H1 (cell line): Measurements from ENCODE around the gene KRT10. TPM values are rescaled to one million over a fixed set of nuclear protein-coding genes. Genes with fewer than 3 reads are reported as not detected.

Source experiments
- CTCF ChIA-PET: fragments of 300-600 bp; sonication (Branson Sonifier 250); formaldehyde crosslinking; loops from one replicate; lab custom pipeline; 2021; ENCODE audit not compliant: partially characterized antibody; lab: Charles Lee
- POLR2A ChIA-PET: fragments of 300-600 bp; sonication (Branson Sonifier 250); formaldehyde crosslinking; loops from one replicate; lab custom pipeline; 2021; ENCODE audit warnings: inconsistent platforms; ENCODE audit not compliant: partially characterized antibody; lab: Charles Lee
- DNase-seq, 2 experiments: peaks; one replicate each; pipeline versions ENCODE4 v3.0.0 to v3.0.0-alpha.2; 2010 to 2022; ENCODE audit warnings: low spot score in 2 of 2, low read depth in 1 of 2, mixed read lengths in 1 of 2
- FAIRE-seq: peaks from 2 replicates; lab custom pipeline; 2011; peaks lifted over from hg19 to GRCh38; lab: Jason Lieb, UNC
- H2AFZ ChIP-seq: 2 replicates; pipeline ENCODE4 v1.8.1; 2012; ENCODE audit warnings: low read length, inconsistent platforms
- H2AK5ac ChIP-seq: 2 replicates; pipeline ENCODE4 v1.6.1; 2013; ENCODE audit warnings: low read depth, low read length
- H2BK120ac ChIP-seq: replicated peaks from 2 replicates; pipeline ENCODE3; 2013; ENCODE audit warnings: low read depth, low read length, inconsistent platforms
- H2BK12ac ChIP-seq: 2 replicates; pipeline ENCODE4 v1.6.1; 2013; ENCODE audit warnings: low read depth, low read length
- H2BK15ac ChIP-seq: 2 replicates; pipeline ENCODE4 v1.6.1; 2013; ENCODE audit warnings: low read length
- H2BK20ac ChIP-seq: 2 replicates; pipeline ENCODE4 v1.6.1; 2013; ENCODE audit warnings: low read length
- H2BK5ac ChIP-seq: 2 replicates; pipeline ENCODE4 v1.6.1; 2013; ENCODE audit warnings: low read depth, low read length
- H3K14ac ChIP-seq: 2 replicates; pipeline ENCODE4 v1.6.1; 2013; ENCODE audit warnings: inconsistent platforms; ENCODE audit not compliant: insufficient read length
- H3K18ac ChIP-seq: 2 replicates; pipeline ENCODE4 v1.6.1; 2013; ENCODE audit warnings: low read length; ENCODE audit errors: extremely low read depth
- H3K23ac ChIP-seq: 2 replicates; pipeline ENCODE4 v1.6.1; 2013; ENCODE audit warnings: inconsistent platforms; ENCODE audit not compliant: insufficient read length
- H3K23me2 ChIP-seq: 2 replicates; pipeline ENCODE4 v1.6.1; 2013; ENCODE audit warnings: low read depth, low read length
- H3K27ac ChIP-seq: 2 replicates; pipeline ENCODE4 v1.6.1; 2011; ENCODE audit warnings: low read depth, low read length, inconsistent platforms
- H3K27me3 ChIP-seq, 4 experiments: replicated peaks in 1 of 4; 1 replicate in 1 of 4; 2 replicates in 3 of 4; pipeline versions ENCODE4 v1.6.1 to v1.8.1; 2011 to 2013; ENCODE audit warnings: low read length in 3 of 4, mild to moderate bottlenecking in 3 of 4, inconsistent platforms in 2 of 4, mixed read lengths in 2 of 4, moderate library complexity in 1 of 4; ENCODE audit not compliant: control insufficient read depth in 3 of 4, insufficient read depth in 3 of 4; ENCODE audit errors: extremely low read depth in 1 of 4
- H3K36me3 ChIP-seq, 4 experiments: 2 replicates each; pipeline versions ENCODE4 v1.6.1 to v1.8.1; 2011 to 2013; ENCODE audit warnings: mild to moderate bottlenecking in 4 of 4, low read length in 3 of 4, moderate library complexity in 2 of 4, control low read depth in 1 of 4, inconsistent platforms in 1 of 4; ENCODE audit not compliant: insufficient read depth in 4 of 4, control insufficient read depth in 2 of 4
- H3K4ac ChIP-seq: replicated peaks from 2 replicates; pipeline ENCODE3; 2013; ENCODE audit warnings: low read length, low read depth, mixed read lengths, inconsistent platforms; ENCODE audit not compliant: insufficient read length
- H3K4me1 ChIP-seq, 4 experiments: replicated peaks in 1 of 4; 1 replicate in 1 of 4; 2 replicates in 3 of 4; pipeline versions ENCODE4 v1.6.1 to v1.8.1; 2011 to 2013; ENCODE audit warnings: low read length in 3 of 4, inconsistent platforms in 2 of 4, mixed read lengths in 1 of 4; ENCODE audit not compliant: insufficient read depth in 4 of 4, control insufficient read depth in 3 of 4
- H3K4me2 ChIP-seq, 2 experiments: 2 replicates each; pipeline versions ENCODE4 v1.6.1 to v1.8.1; 2011 to 2013; ENCODE audit warnings: low read depth in 2 of 2, low read length in 2 of 2, control low read depth in 1 of 2, inconsistent platforms in 1 of 2, mild to moderate bottlenecking in 1 of 2; ENCODE audit not compliant: insufficient read depth in 1 of 2
- H3K4me3 ChIP-seq, 4 experiments: fragments of 200-600, 300-600 bp in 1 of 4; sonication (generic), shearing (Covaris generic), sonication (Bioruptor Twin) in 1 of 4; 2 replicates each; pipeline versions ENCODE4 v1.5.1 to v1.8.1; 2011 to 2016; ENCODE audit warnings: low read length in 4 of 4, low read depth in 3 of 4, control low read depth in 2 of 4, inconsistent platforms in 2 of 4, mild to moderate bottlenecking in 2 of 4, mixed read lengths in 1 of 4, moderate library complexity in 1 of 4; ENCODE audit not compliant: insufficient read depth in 2 of 4; ENCODE audit errors: extremely low read depth in 1 of 4
- H3K56ac ChIP-seq: replicated peaks from 2 replicates; pipeline ENCODE3; 2013; ENCODE audit warnings: low read depth, mild to moderate bottlenecking, mixed read lengths, low read length, inconsistent platforms; ENCODE audit not compliant: insufficient read length
- H3K79me1 ChIP-seq: 2 replicates; pipeline ENCODE4 v1.6.1; 2013; ENCODE audit warnings: low read depth, low read length, control low read depth
- H3K79me2 ChIP-seq, 2 experiments: 2 replicates each; pipeline versions ENCODE4 v1.6.1 to v1.8.1; 2012 to 2013; ENCODE audit warnings: low read length in 2 of 2, mild to moderate bottlenecking in 2 of 2, inconsistent platforms in 1 of 2; ENCODE audit not compliant: insufficient read depth in 2 of 2, control insufficient read depth in 1 of 2
- H3K9ac ChIP-seq, 4 experiments: replicated peaks in 1 of 4; 1 replicate in 1 of 4; 2 replicates in 3 of 4; pipeline versions ENCODE4 v1.6.1 to v1.8.1; 2011 to 2013; ENCODE audit warnings: low read depth in 3 of 4, low read length in 3 of 4, control low read depth in 2 of 4, mild to moderate bottlenecking in 2 of 4, moderate library complexity in 2 of 4, inconsistent platforms in 1 of 4; ENCODE audit errors: extremely low read depth in 1 of 4
- H3K9me3 ChIP-seq, 2 experiments: 2 replicates each; pipeline versions ENCODE4 v1.6.1 to v1.8.1; 2012 to 2013; ENCODE audit warnings: mild to moderate bottlenecking in 2 of 2, moderate library complexity in 2 of 2, control low read depth in 1 of 2, inconsistent platforms in 1 of 2, low read depth in 1 of 2, low read length in 1 of 2, mixed read lengths in 1 of 2; ENCODE audit not compliant: insufficient read depth in 2 of 2
- H4K20me1 ChIP-seq, 2 experiments: replicated peaks in 1 of 2; 2 replicates each; pipeline versions ENCODE3 to v1.8.1; 2011 to 2013; ENCODE audit warnings: inconsistent platforms in 2 of 2, low read length in 2 of 2, mild to moderate bottlenecking in 1 of 2; ENCODE audit not compliant: insufficient read depth in 2 of 2, control insufficient read depth in 1 of 2
- H4K5ac ChIP-seq: 2 replicates; pipeline ENCODE4 v1.6.1; 2013; ENCODE audit warnings: low read length, low read depth, mixed read lengths, inconsistent platforms; ENCODE audit not compliant: insufficient read length
- H4K8ac ChIP-seq: 2 replicates; pipeline ENCODE4 v1.8.0; 2013; ENCODE audit warnings: mild to moderate bottlenecking, moderate library complexity, low read length, inconsistent platforms; ENCODE audit not compliant: insufficient read depth; ENCODE audit errors: extremely low read depth
- H4K91ac ChIP-seq: replicated peaks from 2 replicates; pipeline ENCODE3; 2013; ENCODE audit warnings: low read length, mixed read lengths, inconsistent platforms; ENCODE audit not compliant: insufficient read length
- BACH1 ChIP-seq: IDR thresholded peaks from 2 replicates; pipeline ENCODE4 v1.6.1; 2012; ENCODE audit warnings: low read length, improper control_type of control experiment
- E2F6 ChIP-seq: IDR thresholded peaks from 2 replicates; pipeline ENCODE4 v1.6.1; 2012; ENCODE audit warnings: inconsistent platforms
- JUN ChIP-seq: IDR thresholded peaks from 2 replicates; pipeline ENCODE4 v1.6.1; 2011; ENCODE audit warnings: low read depth, mild to moderate bottlenecking, improper control_type of control experiment, low read length
- WGBS, 2 experiments: shearing (Covaris generic) in 1 of 2; methylation state at CpG; one replicate each; pipeline versions ENCODE4 v1.1.6 to v1.1.7; 2013 to 2015; ENCODE audit warnings: low lambda C conversion rate in 2 of 2, mixed read lengths in 2 of 2, inconsistent platforms in 1 of 2, low coverage in 1 of 2, missing lambda C conversion rate in 1 of 2; ENCODE audit not compliant: insufficient replicate concordance in 2 of 2, insufficient coverage in 1 of 2, insufficient read length in 1 of 2; ENCODE audit errors: extremely low coverage in 1 of 2, missing lambda C conversion rate in 1 of 2; 5-methylcytosine and 5-hydroxymethylcytosine counted together
- polyA plus RNA-seq, 7 experiments: library from polyadenylated mRNA; depleted of rRNA in 3 of 7; stranded (reverse) in 5 of 7; unstranded in 2 of 7; fragments of >200 nt in 5 of 7; fragments of 200-250 nt in 2 of 7; gene quantifications; 1 replicate in 5 of 7; 2 replicates in 1 of 7; 4 replicates in 1 of 7; pipeline versions ENCODE4 v1.2.1 to v1.2.3, GENCODE V29; 2011 to 2013; ENCODE audit warnings: missing spikeins in 2 of 7, mixed read lengths in 2 of 7
- total RNA-seq: library from RNA; stranded (reverse); fragmentation: NEBNext Ultra II Directional; extraction: Animal tissue kit (Norgen Biotek cat#: 25700); gene quantifications from 2 replicates; pipeline ENCODE4 v1.2.1, GENCODE V29; 2021
- TF ChIP-seq, protein P1 (sequence below): IDR thresholded peaks from 2 replicates; pipeline ENCODE4 v1.6.1; 2011; ENCODE audit warnings: low read depth, mild to moderate bottlenecking, low read length; ENCODE audit not compliant: insufficient read depth

KRT10 gene
- total and polyA plus RNA-seq, 2 of the 8 experiments (the other 6 are each of a cell fraction or from before 2014, with no cell fraction given), result 3.5 to 39.4 TPM

GRCh38 chr17:40816569-40816968 lies 5.8 kb downstream of the KRT10 start:
- Histone ChIP-seq H3K56ac (no peak overlapping the region), H2BK120ac (no peak overlapping the region), H3K79me2 (no peaks in the 10 kb centered on the region), H3K79me1 (no peaks in the 10 kb centered on the region), H3K27me3 (no peaks in the 10 kb centered on the region), H2BK5ac (no peak overlapping the region), H3K23me2 (no peaks in the 10 kb centered on the region), H2AFZ (no peak overlapping the region), H2BK12ac (no peak overlapping the region), H3K36me3 (peaks cover 0 to 5% (median 4%) of the 10 kb centered on the region in 4 experiments; a peak in 2 of 8 replicates), H4K8ac (no peak overlapping the region), H4K91ac (no peak overlapping the region), H3K27ac (no peak overlapping the region), H3K4ac (no peak overlapping the region), H2BK20ac (no peak overlapping the region), H4K20me1 (no peaks in the 10 kb centered on the region), H2AK5ac (no peak overlapping the region), H3K9ac (no peak overlapping the region), H3K9me3 (no peaks in the 10 kb centered on the region), H2BK15ac (no peak overlapping the region), H4K5ac (no peak overlapping the region), H3K4me3 (no peak overlapping the region), H3K4me1 (no peaks in the 10 kb centered on the region; a peak in 1 of 7 replicates), H3K23ac (no peak overlapping the region), H3K18ac (no peak overlapping the region), H3K4me2 (no peak overlapping the region), H3K14ac (no peak overlapping the region)
- DNase-seq (no peak), FAIRE-seq (no peak)
- ChIA-PET CTCF (interaction anchor here (1.1 kb wide), 1 partner anchor 201 kb away, joined by 3 read pairs; no protein-coding TSS in a partner anchor), POLR2A (no interaction called here)
- 92% methylated on average over 3 of the region's 3 CpGs; no CpG with 5 or more reads in 1 of the 2 experiments for WGBS, 2 experiments
- TF ChIP-seq, protein P1, sequence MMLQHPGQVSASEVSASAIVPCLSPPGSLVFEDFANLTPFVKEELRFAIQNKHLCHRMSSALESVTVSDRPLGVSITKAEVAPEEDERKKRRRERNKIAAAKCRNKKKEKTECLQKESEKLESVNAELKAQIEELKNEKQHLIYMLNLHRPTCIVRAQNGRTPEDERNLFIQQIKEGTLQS, result no peak
- TF ChIP-seq BACH1, result no peak
- TF ChIP-seq E2F6, result no peak
- no peak for TF ChIP-seq JUN
